Endometrial microvascular endothelial cells (primary cell): ENCODE data around the gene MTMR2. TPM values are rescaled to one million over a fixed set of nuclear protein-coding genes. Genes with fewer than 3 reads are reported as not detected.
"Not testable (repeated sequence)": the region's sequence is repeated elsewhere in the genome, so short reads cannot be mapped to it uniquely, and the experiment has no call there.

Experiments
- in situ Hi-C: cut with HindIII; loops from 2 replicates; pipeline ENCODE4 v1.10.0; 2017; ENCODE audit warnings: low sequenced_read_pairs, low pct_unique_long_range_greater_than_20kb; ENCODE audit errors: inconsistent ontology term
- total RNA-seq: library from RNA; depleted of rRNA; stranded (reverse); fragments of >200 nt; gene quantifications from one replicate; pipeline ENCODE4 v1.2.3, GENCODE V29; 2015; ENCODE audit errors: inconsistent ontology term

The MTMR2 gene
- total RNA-seq, 1 donor from 2014 or later = 62.0 TPM

DNA sequence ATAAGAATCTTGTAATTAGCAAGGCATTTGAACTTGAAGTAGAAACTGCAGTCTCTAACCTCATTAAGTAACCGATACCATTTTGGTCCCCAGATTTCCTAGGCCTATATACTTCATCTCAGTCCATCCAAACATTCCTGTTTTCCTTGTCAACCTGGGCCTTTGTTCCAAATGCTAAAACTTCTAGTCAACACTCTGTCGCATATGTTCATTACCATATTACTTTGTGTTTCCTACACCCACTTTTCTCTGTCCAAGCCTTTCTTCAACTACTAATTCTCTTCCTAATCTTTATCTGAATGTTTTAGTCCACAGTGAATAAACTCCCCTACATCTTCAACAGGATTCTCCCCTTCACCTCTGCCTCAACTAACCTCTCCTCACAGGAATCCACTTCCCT, 31.4 kb downstream of the MTMR2 start:
- in situ Hi-C loops = no loop called here

DNA sequence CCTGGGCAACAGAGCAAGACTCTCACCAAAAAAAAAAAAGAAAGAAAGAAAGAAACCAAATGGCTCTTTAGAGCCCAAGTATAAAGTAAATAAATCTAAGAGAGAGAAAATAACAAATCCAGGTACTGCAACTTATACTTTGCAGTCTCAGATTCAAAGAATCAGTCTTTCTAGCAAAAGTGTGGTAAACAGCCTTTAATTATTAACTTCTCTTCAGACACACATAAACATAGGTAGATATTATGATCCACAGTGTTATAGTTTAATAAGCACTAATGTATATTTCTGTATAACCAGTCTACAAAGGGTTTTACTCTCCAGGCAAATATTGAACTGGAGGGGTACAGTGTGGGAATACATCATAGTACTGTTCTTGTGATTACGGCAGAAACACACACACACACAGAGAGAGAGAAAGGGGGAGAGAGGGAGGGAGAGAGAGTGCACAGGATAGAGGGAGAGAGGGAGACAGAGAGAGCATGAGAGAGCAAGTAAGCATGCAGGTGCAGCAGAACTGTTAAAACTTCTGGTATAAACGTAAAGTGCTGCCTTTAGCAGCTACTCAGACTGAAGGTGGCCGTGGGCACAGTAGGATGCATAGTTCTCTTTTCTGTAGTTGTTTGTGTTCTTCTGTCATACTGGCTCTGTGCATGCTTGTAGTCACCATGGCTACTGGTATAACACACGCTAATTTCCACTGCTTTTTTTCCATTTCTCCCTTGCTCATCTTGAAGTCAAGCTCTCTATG, 32.3 kb downstream of the MTMR2 start:
- in situ Hi-C loops = no loop called here

- in situ Hi-C loops = no loop called here
Observed at GRCh38 chr11:95888852-95889251, 35.1 kb downstream of the MTMR2 start.

DNA sequence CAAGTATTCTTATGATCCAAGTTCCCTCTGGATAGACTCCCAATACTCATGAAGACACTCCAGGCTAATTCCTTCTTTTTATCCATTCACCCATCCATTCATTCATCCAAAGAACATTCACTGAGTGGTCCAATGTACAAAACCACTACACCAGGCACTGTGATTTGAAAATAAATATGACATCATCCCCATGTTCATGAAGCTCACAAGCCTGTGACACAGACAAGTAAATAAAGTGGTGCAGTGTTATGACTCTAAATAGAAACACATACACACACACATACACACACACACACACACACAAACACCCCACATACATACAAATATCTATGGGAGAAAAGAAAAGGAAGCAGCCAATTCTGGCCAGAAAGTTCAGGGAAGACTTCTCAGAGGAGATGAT, 35.5 kb downstream of the MTMR2 start:
- in situ Hi-C loops = no loop called here

- in situ Hi-C loops = no loop called here
Observed at GRCh38 chr11:95886462-95886861, 37.4 kb downstream of the MTMR2 start.

DNA sequence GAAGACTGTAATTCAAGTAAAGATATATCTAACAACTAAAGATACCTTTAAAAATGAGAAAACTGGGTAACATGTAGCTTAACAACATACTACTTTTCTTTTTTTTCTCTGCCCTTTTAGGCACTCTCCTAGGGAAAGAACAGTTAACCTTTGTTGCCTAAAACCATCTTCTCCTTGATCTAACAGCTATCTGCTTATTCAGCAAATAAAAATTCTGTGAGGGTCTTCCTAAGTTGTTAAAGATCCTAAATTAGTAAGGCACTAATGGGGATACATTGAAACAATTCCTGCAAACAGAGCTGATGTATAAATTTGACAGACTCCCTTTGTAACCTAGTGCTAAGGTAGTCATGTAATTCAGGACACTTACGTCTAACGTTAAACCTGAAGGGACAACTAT, 39.1 kb downstream of the MTMR2 start:
- in situ Hi-C loops = no loop called here

DNA sequence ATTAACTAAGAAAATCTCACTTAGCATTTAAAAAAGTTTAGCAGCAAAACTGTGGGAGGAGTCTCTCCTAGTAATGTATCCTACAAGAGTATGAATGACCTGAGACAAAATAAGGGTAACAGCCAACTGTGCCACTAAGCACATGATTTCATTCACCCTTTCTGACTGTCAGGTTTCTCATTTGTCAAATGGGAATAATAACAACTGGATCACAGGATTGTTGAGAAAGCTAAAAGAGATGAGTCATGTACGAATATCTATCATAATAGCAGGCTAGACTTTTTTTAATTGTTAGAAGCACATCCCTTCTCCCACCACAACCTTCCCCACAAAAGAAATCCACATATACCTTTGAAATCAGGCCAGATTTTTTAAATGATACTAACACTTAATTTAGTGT, 39.5 kb downstream of the MTMR2 start:
- in situ Hi-C loops = no loop called here

DNA sequence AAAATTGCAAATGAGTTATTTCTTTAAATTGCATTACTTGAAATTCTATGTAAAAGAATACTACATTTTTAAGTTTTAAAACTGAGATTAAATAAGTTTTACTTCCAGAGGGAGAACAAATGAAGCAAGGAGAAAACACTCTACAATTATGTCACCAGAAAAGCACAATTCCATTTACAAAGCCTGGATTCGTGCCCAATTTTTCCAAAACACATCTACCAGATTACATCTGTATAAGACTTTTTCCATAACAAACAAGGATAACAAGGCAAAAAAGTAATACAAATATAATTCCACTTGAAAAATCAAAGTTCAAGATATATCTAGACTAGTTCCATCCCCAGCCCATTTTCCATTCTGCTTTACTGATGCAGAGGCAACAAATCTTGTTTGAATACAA, 40.5 kb downstream of the MTMR2 start:
- in situ Hi-C loops = no loop called here

DNA sequence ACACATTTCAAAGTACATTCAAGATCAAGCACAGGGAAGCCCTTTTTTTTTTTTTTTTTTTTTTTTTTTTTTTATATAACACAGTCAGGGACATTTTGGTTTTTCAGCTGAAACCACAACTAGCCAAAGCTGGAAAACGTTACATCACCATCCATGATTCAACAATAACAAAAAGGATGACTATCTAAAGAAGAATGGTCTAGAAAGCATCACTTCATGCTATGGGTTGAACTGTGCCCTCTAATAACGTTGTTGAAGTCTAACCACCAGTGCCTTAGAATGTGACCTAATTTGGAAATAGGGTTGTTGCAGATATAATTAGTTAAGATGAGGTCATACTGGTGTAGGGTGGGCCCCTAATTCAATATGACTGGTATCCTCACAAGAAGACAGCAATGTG, 46.6 kb downstream of the MTMR2 start:
- in situ Hi-C loops = no loop called here

GRCh38 chr11:95870877-95871276, 53.0 kb downstream of the MTMR2 start:
- in situ Hi-C loops = not testable (repeated sequence)

- in situ Hi-C loops = no loop called here
Observed at GRCh38 chr11:95867105-95867504, 56.8 kb downstream of the MTMR2 start.

- in situ Hi-C loops = no loop called here
Observed at GRCh38 chr11:95863486-95864140, 60.3 kb downstream of the MTMR2 start.

- in situ Hi-C loops = not testable (repeated sequence)
Observed at GRCh38 chr11:95860024-95860423, 63.9 kb downstream of the MTMR2 start.

GRCh38 chr11:95854362-95854761, 69.5 kb downstream of the MTMR2 start:
- in situ Hi-C loops = not testable (repeated sequence)

GRCh38 chr11:95853862-95854261, 70.0 kb downstream of the MTMR2 start:
- in situ Hi-C loops = no loop called here

GRCh38 chr11:95853138-95853537, 70.8 kb downstream of the MTMR2 start:
- in situ Hi-C loops = no loop called here

DNA sequence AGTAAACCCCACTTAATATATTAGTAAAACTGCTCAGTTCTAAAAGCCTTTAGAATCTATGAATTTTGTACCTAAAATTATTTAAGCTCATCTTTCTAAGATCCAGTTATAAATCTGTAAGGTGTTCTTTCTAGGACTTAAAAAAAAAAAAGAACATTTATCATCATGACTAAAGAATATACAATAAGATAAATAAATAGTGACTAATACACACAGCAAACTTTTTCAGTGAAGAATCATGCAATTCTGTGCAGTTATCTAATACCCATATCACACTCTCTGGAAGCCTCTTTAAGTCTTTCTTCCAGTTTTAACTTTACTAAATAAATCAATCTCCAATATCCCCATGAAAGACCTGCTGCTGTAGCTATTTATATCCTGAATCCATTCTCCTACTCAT, 73.8 kb downstream of the MTMR2 start:
- in situ Hi-C loops = no loop called here

- in situ Hi-C loops = no loop called here
Observed at GRCh38 chr11:95849087-95849825, 74.7 kb downstream of the MTMR2 start.

DNA sequence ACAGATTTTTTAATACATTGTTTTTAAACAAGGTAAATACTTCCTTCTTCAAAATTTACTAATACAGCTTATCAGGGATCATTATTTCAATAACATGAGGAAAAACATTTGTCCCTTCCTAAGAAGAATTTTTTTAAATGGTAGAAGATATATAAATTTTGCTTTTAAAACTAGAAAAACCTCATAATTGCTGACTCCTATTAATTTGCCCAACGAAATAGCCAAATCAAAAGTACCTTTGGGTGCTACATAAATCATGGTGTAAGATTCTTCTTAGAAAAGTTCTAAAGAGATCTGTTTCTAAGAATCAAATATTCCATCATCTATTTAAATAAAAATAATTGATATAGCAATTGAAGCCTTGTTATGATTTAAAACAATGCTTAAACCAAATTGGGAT, 78.7 kb downstream of the MTMR2 start:
- in situ Hi-C loops = no loop called here
